ENCODE data around the gene STKLD1.
"Not testable (repeated sequence)": the region's sequence is repeated elsewhere in the genome, so short reads cannot be mapped to it uniquely, and the experiment has no call there.

The STKLD1 gene

GRCh38 chr9:133449760-133450159 is 73.6 kb downstream of the STKLD1 start:
- no peak for DNase-seq

DNA sequence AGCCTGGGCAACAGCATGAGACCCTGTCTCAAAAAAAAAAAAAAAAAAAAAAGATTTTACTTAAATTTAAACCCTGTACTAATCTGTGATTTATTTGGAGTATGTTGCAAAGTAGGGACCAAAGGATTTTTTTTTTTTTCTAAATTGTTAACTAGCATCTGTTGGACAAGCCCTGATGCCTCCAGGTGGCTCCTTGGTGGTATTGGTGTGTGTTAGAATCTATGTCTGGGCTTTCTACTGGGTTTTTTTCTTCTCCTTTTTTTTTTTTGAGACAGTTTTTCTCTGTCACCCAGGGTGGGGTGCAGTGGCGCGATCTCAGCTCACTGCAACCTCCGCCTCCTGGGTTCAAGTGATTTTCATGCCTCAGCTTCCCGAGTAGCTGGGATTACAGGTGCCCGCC is 75.7 kb downstream of the STKLD1 start:
- DNase-seq, result not testable (repeated sequence)

GRCh38 chr9:133452562-133452961 is 76.4 kb downstream of the STKLD1 start:
- no peak for DNase-seq

DNA sequence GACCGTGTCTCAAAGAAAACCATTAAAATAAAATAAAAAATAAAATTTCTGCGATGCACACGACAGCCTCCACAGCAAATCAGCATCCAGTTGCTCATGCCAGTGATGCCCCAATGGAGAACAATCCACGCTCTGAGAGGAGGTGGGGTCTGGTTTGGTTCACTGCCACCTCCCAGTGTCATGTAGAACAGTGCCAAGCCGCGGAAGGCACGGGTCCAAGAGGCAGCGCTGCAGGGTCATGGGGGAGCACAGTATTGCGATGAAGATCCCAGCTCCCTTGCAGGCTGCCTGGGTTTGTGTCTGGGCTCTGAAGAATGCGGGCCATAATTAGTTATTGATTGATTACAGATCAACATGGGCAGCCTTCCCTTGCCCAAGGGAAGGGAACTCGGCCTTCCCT is 77.5 kb downstream of the STKLD1 start:
- DNase-seq, result no peak

DNA sequence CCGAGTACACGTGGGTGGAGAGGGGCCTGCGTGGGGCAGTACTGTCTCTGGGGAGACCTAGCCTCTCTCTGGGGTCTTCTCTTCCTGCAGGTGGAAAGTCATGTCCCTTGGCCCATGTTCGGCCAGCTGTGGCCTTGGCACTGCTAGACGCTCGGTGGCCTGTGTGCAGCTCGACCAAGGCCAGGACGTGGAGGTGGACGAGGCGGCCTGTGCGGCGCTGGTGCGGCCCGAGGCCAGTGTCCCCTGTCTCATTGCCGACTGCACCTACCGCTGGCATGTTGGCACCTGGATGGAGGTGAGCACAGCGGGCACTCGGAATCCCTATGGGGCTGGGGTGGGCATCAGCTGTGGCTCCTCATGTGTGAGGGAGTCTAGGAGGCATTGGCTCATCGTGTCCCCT is 78.2 kb downstream of the STKLD1 start:
- DNase-seq, result no peak

DNA sequence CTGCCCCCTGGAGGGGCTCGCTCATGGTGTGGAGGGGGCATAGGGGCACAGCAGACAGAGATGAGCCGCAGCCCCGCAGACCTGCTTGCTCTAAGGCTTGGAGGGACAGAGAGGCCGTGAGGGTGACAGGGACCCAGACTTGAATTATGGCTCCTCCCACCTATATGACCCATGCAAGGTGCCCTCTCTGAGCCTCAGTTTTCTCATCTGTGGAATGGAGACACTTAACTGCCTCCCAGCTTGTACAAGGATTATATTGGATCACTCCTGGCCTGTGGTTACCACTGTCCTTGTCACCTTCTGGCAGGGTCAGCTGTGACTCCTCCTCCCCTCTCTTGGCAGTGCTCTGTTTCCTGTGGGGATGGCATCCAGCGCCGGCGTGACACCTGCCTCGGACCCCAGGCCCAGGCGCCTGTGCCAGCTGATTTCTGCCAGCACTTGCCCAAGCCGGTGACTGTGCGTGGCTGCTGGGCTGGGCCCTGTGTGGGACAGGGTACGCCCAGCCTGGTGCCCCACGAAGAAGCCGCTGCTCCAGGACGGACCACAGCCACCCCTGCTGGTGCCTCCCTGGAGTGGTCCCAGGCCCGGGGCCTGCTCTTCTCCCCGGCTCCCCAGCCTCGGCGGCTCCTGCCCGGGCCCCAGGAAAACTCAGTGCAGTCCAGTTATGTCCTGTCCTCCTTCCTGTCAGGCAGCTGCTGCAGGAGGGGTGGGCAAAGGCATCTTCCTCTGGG is 78.9 kb downstream of the STKLD1 start:
- DNase-seq, result no peak
